Stomach (tissue), 4 donors: ENCODE results near the gene UBE2V1.

Source experiments
- POLR2A ChIP-seq, 4 donors: fragments of 450-650 bp; IDR thresholded peaks; one replicate each; pipeline ENCODE4 v1.6.1; 2016; ENCODE audit warnings: antibody characterized with exemption in 4 of 4, control low read depth in 2 of 4, mild to moderate bottlenecking in 1 of 4, moderate library complexity in 1 of 4
- TF ChIP-seq, protein P1 (sequence below), 7 experiments: fragments of 450-650 bp in 4 of 7; fragments of 200-600 bp in 3 of 7; sonication (generic) in 3 of 7; IDR thresholded peaks; one replicate each; pipeline ENCODE4 v1.5.1; 2016 to 2019; ENCODE audit warnings: antibody characterized with exemption in 7 of 7, control low read depth in 2 of 7, mild to moderate bottlenecking in 1 of 7

DNA sequence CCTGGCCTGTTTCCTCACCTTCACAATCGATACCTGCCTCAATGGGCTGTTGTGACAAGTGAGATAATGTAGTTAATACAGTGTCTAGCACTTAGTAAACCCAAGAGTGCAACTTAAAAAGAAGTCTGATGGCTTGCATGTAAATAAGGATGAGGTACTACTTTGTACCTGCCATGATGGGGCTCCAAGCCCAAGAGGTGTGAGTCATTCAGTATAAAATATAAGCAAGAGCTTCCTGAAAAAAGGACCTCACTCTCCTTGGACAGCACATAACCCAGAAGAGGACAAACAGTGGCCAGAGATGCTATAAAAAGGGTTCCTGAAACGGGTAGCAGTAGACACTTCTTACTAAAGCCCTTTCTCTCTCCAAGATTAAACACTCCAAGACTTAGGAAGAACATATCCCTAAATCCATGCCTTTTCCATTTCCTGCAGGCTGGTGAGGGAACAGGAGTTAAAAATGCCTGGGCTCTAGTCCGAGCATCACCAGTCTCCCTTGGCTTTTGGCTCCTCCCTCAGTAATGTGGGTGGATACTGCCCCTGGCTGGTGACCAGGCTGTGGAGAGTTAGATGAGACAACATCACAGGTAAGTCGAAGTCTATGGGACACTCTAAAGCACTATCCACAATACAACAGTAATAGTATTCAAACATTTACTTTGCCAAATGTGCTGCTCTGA is 4.3 kb downstream of the UBE2V1 start:
- TF ChIP-seq, protein P1, sequence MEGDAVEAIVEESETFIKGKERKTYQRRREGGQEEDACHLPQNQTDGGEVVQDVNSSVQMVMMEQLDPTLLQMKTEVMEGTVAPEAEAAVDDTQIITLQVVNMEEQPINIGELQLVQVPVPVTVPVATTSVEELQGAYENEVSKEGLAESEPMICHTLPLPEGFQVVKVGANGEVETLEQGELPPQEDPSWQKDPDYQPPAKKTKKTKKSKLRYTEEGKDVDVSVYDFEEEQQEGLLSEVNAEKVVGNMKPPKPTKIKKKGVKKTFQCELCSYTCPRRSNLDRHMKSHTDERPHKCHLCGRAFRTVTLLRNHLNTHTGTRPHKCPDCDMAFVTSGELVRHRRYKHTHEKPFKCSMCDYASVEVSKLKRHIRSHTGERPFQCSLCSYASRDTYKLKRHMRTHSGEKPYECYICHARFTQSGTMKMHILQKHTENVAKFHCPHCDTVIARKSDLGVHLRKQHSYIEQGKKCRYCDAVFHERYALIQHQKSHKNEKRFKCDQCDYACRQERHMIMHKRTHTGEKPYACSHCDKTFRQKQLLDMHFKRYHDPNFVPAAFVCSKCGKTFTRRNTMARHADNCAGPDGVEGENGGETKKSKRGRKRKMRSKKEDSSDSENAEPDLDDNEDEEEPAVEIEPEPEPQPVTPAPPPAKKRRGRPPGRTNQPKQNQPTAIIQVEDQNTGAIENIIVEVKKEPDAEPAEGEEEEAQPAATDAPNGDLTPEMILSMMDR (IDR thresholded peaks at IDR 0.05): no peak
- no peak for TF ChIP-seq POLR2A (IDR thresholded peaks at IDR 0.05)
